Tibial nerve (tissue), 4 donors: ENCODE results near the gene PYGM.

Experiments
- EP300 ChIP-seq, 2 donors: sonication (generic); formaldehyde crosslinking; IDR thresholded peaks; one replicate each; pipeline ENCODE4 v1.6.1; 2017; ENCODE audit warnings: antibody characterized with exemption in 2 of 2, mild to moderate bottlenecking in 1 of 2
- POLR2A ChIP-seq, 2 donors: fragments of 450-650 bp; IDR thresholded peaks; one replicate each; pipeline ENCODE4 v1.6.1; 2017; ENCODE audit warnings: antibody characterized with exemption in 2 of 2, mild to moderate bottlenecking in 2 of 2, moderate library complexity in 2 of 2
- TF ChIP-seq, protein P1 (sequence below), 5 experiments: fragments of 200-600 bp in 3 of 5; fragments of 450-650 bp in 2 of 5; sonication (generic) in 3 of 5; IDR thresholded peaks; one replicate each; pipeline ENCODE4 v1.5.1; 2016 to 2019; ENCODE audit warnings: antibody characterized with exemption in 5 of 5, mild to moderate bottlenecking in 3 of 5, moderate library complexity in 2 of 5

- TF ChIP-seq, protein P1, sequence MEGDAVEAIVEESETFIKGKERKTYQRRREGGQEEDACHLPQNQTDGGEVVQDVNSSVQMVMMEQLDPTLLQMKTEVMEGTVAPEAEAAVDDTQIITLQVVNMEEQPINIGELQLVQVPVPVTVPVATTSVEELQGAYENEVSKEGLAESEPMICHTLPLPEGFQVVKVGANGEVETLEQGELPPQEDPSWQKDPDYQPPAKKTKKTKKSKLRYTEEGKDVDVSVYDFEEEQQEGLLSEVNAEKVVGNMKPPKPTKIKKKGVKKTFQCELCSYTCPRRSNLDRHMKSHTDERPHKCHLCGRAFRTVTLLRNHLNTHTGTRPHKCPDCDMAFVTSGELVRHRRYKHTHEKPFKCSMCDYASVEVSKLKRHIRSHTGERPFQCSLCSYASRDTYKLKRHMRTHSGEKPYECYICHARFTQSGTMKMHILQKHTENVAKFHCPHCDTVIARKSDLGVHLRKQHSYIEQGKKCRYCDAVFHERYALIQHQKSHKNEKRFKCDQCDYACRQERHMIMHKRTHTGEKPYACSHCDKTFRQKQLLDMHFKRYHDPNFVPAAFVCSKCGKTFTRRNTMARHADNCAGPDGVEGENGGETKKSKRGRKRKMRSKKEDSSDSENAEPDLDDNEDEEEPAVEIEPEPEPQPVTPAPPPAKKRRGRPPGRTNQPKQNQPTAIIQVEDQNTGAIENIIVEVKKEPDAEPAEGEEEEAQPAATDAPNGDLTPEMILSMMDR (IDR thresholded peaks at IDR 0.05): no peak
- no peak for TF ChIP-seq POLR2A (IDR thresholded peaks at IDR 0.05)
- no peak for TF ChIP-seq EP300 (IDR thresholded peaks at IDR 0.05)
These were observed 8.2 kb downstream of the PYGM start for GRCh38 chr11:64751580-64751979.
